ENCODE data around the gene CAPN9. TPM values are rescaled to one million over a fixed set of nuclear protein-coding genes. Genes with fewer than 3 reads are reported as not detected.
"Not testable (repeated sequence)": the region's sequence is repeated elsewhere in the genome, so short reads cannot be mapped to it uniquely, and the experiment has no call there.

CAPN9 gene
- total and polyA plus RNA-seq, 5 donors, result 0.23 to 0.53 (median 0.28) TPM

DNA sequence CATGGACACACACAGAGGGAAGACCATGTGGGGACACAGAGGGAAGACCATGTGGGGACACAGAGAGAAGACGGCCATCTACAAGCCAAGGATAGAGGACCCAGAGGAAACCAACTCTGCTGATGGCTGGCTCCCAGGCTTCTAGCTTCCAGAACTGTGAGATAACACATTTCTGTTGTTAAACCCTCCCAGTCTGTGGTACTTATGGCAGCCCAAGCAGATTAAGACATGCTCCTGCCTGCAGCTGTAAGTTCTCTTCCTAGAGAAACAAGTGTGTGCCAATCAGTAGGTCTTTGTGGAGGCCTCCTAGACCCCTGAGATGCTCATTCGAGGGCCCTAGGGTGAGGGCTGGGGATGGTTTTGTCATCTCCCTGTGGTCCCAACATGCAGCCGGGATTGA lies 35.9 kb upstream of the CAPN9 start:
- Histone ChIP-seq H3K4me1 (ENCODE audit: control insufficient read depth, insufficient read depth, low read length) (peaks cover 9% of the 10 kb centered on the region), H3K4me3 (ENCODE audit: low read length) (no peak overlapping the region), H3K27ac (ENCODE audit: low read length) (no peak overlapping the region), H3K9me3 (ENCODE audit: control insufficient read depth, low read length) (no peaks in the 10 kb centered on the region), H3K27me3 (ENCODE audit: control insufficient read depth, insufficient read depth) (no peaks in the 10 kb centered on the region)
- intact Hi-C loops (cut with DNase I), result no loop called here
- DNase-seq, result peak in 1 of 3 donors; percentile 21
- WGBS, result 58% methylated on average over 3 of the region's 3 CpGs
- no peak for ATAC-seq

DNA sequence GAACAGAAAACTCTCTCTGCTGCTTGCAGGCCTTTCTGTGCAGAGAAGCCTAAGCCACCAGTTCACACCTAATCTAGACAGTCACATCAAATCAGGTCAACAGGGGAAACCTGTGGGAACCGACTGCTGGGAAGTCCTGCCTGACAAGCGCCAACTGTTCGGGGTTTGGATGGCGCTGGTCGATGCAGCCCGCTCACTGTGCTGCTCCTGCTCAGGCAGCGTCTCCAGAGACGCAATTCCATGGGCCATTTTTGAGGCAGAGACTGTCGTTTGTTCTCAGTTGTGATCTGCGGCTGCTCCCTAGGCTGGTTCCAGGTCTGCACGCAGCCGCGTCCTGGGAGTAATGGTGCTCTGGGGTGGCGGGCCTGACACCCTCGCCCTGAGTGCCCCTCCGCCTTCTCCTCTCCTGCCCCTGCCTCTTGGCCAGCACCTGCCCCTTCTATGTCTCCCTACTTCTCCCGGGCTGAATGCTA lies 34.7 kb upstream of the CAPN9 start:
- H3K4me1 ChIP-seq (ENCODE audit: control insufficient read depth, insufficient read depth, low read length), result peaks cover 9% of the 10 kb centered on the region
- peak overlapping the region; percentile 25 for H3K27ac ChIP-seq (ENCODE audit: low read length)
- intact Hi-C loops (cut with DNase I), result no loop called here
- H3K4me3 ChIP-seq (ENCODE audit: low read length), result peak overlapping the region; percentile 38
- ATAC-seq (no peak), DNase-seq (no peak)
- no peaks in the 10 kb centered on the region for H3K9me3 ChIP-seq (ENCODE audit: control insufficient read depth, low read length)
- 86% methylated on average over 17 of the region's 17 CpGs for WGBS
- no peaks in the 10 kb centered on the region for H3K27me3 ChIP-seq (ENCODE audit: control insufficient read depth, insufficient read depth)

DNA sequence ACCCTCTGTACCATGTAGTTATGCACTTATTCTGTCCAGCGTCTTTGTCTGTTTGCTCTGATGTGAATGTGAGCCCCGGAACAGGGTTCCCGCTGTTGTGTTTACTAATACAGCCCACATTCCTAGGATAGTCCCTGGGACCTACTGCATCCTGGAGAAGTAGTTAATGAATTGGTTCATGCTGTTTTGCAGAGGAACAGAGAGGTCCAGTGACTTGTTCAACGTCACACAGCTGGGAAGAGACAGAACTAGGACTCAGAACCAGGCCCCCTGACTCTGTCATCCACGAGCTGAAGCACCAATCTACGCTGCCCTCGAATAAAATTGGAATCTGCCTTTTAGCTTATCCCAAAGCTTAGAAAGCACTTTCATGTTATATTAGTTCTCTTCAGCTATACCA lies 34.0 kb upstream of the CAPN9 start:
- 71% methylated on average over 7 of the region's 7 CpGs for WGBS
- peaks cover 9% of the 10 kb centered on the region for H3K4me1 ChIP-seq (ENCODE audit: control insufficient read depth, insufficient read depth, low read length)

DNA sequence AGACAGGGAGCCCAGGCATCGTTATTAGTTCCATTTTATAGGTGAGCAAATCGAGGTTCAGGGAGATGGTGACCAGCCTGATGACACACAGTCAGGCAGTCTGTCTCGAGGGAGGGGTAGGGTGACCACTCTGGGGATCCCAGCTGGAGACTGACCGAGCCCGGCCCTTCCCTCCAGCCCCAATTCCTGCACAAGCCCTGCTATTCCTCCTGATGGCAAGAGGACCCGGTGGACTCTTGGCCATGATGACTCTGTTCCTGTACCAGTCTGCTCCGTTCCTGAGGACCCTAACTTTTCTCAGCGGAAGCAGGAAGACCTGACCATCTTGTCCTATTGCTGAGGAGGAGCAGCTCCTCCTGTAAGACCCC lies 33.7 kb upstream of the CAPN9 start:
- DNase-seq (no peak), ATAC-seq (peak; percentile 3 to 15)
- intact Hi-C loops (cut with DNase I), result no loop called here
- Histone ChIP-seq H3K9me3 (ENCODE audit: control insufficient read depth, low read length) (no peaks in the 10 kb centered on the region), H3K27ac (ENCODE audit: low read length) (peak overlapping the region; percentile 68), H3K27me3 (ENCODE audit: control insufficient read depth, insufficient read depth) (no peaks in the 10 kb centered on the region), H3K4me3 (ENCODE audit: low read length) (peak overlapping the region; percentile 38), H3K4me1 (ENCODE audit: control insufficient read depth, insufficient read depth, low read length) (peaks cover 9% of the 10 kb centered on the region)
- 58% methylated on average over 8 of the region's 8 CpGs for WGBS

More for the DNA sequence above, 34.0 kb upstream of the CAPN9 start:
- Histone ChIP-seq H3K27me3 (ENCODE audit: control insufficient read depth, insufficient read depth) (no peaks in the 10 kb centered on the region), H3K9me3 (ENCODE audit: control insufficient read depth, low read length) (no peaks in the 10 kb centered on the region), H3K27ac (ENCODE audit: low read length) (peak overlapping the region; percentile 68), H3K4me3 (ENCODE audit: low read length) (peak overlapping the region; percentile 38)
- ATAC-seq, result no peak
- DNase-seq, result no peak
- intact Hi-C loops (cut with DNase I), result no loop called here

DNA sequence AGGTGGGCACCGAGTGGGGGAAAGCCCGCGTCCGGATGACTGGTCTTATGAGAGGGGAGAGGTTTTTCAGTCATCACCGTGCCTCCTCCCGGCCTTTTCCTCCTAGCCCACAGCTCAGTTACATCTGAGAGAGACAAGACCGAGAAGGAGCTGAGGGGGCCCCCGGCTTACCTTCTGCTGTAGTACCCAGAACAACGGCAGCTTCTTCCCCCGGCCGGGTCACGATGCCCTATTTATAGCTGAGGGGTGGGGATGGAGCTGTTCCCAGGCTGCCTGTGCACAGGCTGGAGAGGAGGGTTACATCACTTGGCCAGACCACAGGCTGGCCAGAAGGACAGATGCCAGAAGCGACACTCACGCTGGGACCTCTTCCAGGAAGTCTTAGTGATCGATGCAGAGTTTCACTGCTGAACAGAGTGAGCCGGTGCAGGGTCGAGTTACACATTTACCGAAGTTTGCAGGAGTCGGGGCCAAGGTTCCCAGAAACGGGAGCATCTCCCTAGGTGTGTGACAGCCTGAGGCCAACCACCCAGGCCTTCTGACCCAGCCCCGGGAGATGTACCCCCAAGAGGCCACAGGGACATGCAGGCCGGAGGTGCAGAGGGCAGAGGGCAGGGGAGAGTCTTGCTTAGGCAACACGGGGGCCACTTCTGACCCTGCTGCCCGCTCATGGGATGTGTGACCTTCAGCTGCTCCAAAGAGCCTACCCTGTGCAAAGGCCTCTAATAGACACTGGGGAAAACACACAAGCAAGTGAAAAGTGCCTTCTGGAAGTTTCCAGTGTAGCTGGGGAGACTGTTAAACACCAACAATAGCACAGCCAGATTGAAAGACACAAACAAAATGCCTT lies 33.0 kb upstream of the CAPN9 start, which contains the start of gene AGT:
AGT (minus strand) TSS at position 208 of the 850 bp plus-strand sequence. CDS start 3,299 bp downstream, outside the sequence.
- Histone ChIP-seq H3K27ac (ENCODE audit: low read length) (peak within 1 kb of the TSS; percentile 68), H3K27me3 (ENCODE audit: control insufficient read depth, insufficient read depth) (no peaks in the 10 kb centered on the region), H3K4me3 (ENCODE audit: low read length) (peak within 1 kb of the TSS; percentile 38), H3K4me1 (ENCODE audit: control insufficient read depth, insufficient read depth, low read length) (peaks cover 4% of the 10 kb centered on the region), H3K9me3 (ENCODE audit: control insufficient read depth, low read length) (no peaks in the 10 kb centered on the region)
- peak; percentile 94 to 95 for ATAC-seq
- intact Hi-C loops (cut with DNase I), result no loop called here
- peak; percentile 83 to 92 (median 90) for DNase-seq
- WGBS, result 20% methylated on average over 24 of the region's 24 CpGs

DNA sequence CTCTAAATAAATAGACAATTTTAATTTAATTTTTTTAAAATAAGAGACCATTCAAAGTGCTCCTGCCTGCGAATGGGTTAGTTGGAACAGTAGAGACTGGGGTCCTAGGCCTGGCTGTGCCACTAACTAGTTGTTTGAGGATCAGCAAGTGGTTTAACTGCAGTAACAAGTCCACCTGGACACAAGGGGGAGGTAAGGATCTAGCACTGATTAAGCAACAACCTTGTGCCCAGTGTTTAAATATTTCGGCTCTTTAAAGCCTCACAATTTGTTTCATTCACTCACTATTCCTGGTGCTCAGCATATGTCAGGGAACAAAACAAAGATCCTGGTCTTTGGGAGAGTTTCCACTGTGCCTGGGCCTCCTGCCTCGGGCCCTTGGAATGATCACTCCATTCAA lies 31.7 kb upstream of the CAPN9 start:
- ATAC-seq, result no peak

DNA sequence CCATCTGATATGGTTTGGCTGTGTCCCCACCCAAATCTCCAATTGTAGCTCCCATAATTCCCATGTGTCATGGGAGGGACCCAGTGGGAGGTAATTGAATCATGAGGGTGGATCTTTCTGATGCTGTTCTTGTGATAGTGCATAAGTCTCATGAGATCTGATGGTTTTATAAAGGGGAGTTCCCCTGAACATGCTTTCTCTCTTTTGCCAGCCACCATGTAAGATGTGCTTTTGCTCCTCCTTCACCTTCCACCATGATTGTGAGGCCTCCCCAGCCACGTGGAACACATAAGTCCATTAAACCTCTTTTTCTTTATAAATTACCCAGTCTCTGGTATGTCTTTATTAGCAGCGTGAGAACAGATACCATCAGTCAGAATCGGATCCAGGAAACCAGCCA lies 30.7 kb upstream of the CAPN9 start:
- H3K27me3 ChIP-seq (ENCODE audit: control insufficient read depth, insufficient read depth); H3K4me1 ChIP-seq (ENCODE audit: control insufficient read depth, insufficient read depth, low read length); H3K27ac ChIP-seq (ENCODE audit: low read length); DNase-seq; H3K4me3 ChIP-seq (ENCODE audit: low read length); ATAC-seq; H3K9me3 ChIP-seq (ENCODE audit: control insufficient read depth, low read length); intact Hi-C loops (cut with DNase I): not testable (repeated sequence)
- WGBS, result 69% methylated on average over 3 of the region's 3 CpGs

More for the DNA sequence above, 31.7 kb upstream of the CAPN9 start:
- peaks cover 4% of the 10 kb centered on the region for H3K4me1 ChIP-seq (ENCODE audit: control insufficient read depth, insufficient read depth, low read length)
- no peak overlapping the region for H3K4me3 ChIP-seq (ENCODE audit: low read length)
- H3K27me3 ChIP-seq (ENCODE audit: control insufficient read depth, insufficient read depth), result no peaks in the 10 kb centered on the region
- H3K9me3 ChIP-seq (ENCODE audit: control insufficient read depth, low read length), result no peaks in the 10 kb centered on the region
- 86% methylated on average over 3 of the region's 3 CpGs for WGBS
- no peak for DNase-seq
- no peak overlapping the region for H3K27ac ChIP-seq (ENCODE audit: low read length)
- intact Hi-C loops (cut with DNase I), result no loop called here

DNA sequence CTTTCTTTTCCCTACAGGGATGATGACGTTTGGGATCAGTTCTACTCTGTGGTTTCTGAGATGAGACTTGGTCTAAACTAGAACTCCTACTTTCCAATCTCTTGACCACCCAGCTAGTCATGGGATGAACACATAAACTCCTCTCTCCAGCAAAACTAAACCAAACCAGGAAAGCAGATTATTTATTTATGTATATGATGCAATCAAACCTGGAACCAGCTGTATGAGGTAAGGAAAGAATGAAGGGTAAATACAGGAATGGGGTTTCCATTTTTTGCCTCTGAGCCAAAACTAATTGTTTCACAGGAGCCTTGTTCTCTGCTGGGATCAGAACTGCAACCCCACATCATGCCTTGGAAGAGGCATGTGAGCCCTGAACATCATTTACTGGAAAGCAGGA lies 29.9 kb upstream of the CAPN9 start:
- Histone ChIP-seq H3K4me1 (ENCODE audit: control insufficient read depth, insufficient read depth, low read length) (peaks cover 4% of the 10 kb centered on the region), H3K27ac (ENCODE audit: low read length) (no peak overlapping the region), H3K27me3 (ENCODE audit: control insufficient read depth, insufficient read depth) (no peaks in the 10 kb centered on the region), H3K4me3 (ENCODE audit: low read length) (no peak overlapping the region), H3K9me3 (ENCODE audit: control insufficient read depth, low read length) (no peaks in the 10 kb centered on the region)
- WGBS, result 84% methylated on average over 1 of the region's 1 CpG
- intact Hi-C loops (cut with DNase I), result no loop called here
- ATAC-seq (no peak), DNase-seq (no peak)

DNA sequence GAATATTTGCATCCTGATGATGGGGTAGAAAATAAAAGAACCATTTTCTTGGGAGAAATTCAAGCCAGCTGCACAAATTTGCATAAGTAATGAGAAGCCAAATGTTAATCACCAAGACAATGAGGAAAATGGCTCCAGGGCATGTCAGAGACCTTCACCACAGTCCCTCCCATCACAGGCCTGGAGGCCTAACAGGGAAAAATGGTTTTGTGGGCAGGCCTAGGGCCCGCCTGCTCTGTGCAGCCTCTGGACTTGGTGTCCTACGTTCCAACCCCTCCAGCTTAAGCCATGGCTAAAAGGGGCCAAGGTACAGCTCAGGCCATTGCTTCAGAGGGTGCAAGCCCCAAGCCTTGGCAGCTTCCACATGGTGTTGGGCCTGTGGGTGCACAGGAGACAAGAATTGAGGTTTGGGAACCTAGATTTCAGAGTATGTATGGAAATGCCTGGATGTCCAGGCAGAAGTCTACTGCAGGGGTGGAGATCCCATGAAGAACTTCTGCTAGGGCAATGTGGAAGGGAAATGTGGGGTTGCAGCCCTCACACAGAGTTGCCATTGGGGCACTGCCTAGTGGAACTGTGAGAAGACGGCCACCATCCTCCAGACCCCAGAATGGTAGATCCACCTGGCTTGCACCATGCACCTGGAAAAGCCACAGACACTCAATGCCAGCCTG lies 25.2 kb upstream of the CAPN9 start:
- ATAC-seq; H3K4me3 ChIP-seq (ENCODE audit: low read length); intact Hi-C loops (cut with DNase I); H3K27ac ChIP-seq (ENCODE audit: low read length); DNase-seq; H3K27me3 ChIP-seq (ENCODE audit: control insufficient read depth, insufficient read depth); H3K4me1 ChIP-seq (ENCODE audit: control insufficient read depth, insufficient read depth, low read length); H3K9me3 ChIP-seq (ENCODE audit: control insufficient read depth, low read length): not testable (repeated sequence)
- WGBS, result 90% methylated on average over 3 of the region's 3 CpGs

DNA sequence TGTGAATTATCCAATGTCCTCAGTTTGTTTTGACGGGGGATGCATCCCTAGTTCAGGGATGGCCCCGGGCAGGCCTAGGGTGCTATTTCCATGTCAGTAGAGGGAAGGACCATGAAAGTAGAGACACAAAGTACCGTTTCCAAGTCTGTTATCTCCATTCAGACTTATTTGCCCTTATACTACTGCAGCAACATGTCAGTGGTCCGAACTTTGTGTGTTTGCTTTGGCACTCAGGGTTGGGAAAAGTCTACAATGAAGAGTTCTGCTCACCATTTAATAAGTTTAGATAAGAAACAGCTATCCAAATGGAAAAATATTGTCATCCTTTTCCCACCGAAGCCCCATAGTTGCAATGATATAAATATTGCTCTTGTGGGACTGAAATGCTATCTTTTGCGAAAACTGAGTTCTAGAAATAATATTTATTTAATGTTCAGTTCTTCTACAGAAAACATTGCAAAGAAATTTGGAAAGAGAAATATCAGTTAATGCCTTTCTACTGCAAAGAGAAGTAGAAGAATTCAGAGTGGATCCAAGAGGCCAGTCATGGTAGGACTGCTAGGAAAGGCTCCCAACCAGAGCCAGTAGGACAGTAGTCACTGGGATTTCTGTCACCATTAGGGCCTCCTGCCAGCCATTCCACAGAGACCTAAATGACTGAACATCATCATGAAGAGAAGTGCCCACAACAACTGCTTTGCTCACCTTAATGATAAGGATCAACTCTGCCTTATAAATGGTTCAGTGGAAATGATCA lies 21.8 kb upstream of the CAPN9 start:
- H3K27ac ChIP-seq (ENCODE audit: low read length), result peak overlapping the region; percentile 62

More for the DNA sequence above, 21.8 kb upstream of the CAPN9 start:
- ATAC-seq, result peak; percentile 77 to 91
- no peaks in the 10 kb centered on the region for H3K27me3 ChIP-seq (ENCODE audit: control insufficient read depth, insufficient read depth)
- H3K4me3 ChIP-seq (ENCODE audit: low read length), result no peak overlapping the region
- H3K4me1 ChIP-seq (ENCODE audit: control insufficient read depth, insufficient read depth, low read length), result peaks cover 5% of the 10 kb centered on the region
- DNase-seq, result peak in 1 of 3 donors; percentile 50
- 41% methylated on average over 6 of the region's 6 CpGs for WGBS
- no peaks in the 10 kb centered on the region for H3K9me3 ChIP-seq (ENCODE audit: control insufficient read depth, low read length)
- intact Hi-C loops (cut with DNase I), result no loop called here
